ENCODE data around the gene ANKRD23. TPM values are rescaled to one million over a fixed set of nuclear protein-coding genes. Genes with fewer than 3 reads are reported as not detected.

ANKRD23 gene
- total and polyA plus RNA-seq, 2 of the 8 experiments (the other 6 are each of a cell fraction or from before 2014, with no cell fraction given), result 3.4 to 3.5 TPM

GRCh38 chr2:96877042-96877451, 33.2 kb upstream of the ANKRD23 start (continued):
- TF ChIP-seq, protein P1, sequence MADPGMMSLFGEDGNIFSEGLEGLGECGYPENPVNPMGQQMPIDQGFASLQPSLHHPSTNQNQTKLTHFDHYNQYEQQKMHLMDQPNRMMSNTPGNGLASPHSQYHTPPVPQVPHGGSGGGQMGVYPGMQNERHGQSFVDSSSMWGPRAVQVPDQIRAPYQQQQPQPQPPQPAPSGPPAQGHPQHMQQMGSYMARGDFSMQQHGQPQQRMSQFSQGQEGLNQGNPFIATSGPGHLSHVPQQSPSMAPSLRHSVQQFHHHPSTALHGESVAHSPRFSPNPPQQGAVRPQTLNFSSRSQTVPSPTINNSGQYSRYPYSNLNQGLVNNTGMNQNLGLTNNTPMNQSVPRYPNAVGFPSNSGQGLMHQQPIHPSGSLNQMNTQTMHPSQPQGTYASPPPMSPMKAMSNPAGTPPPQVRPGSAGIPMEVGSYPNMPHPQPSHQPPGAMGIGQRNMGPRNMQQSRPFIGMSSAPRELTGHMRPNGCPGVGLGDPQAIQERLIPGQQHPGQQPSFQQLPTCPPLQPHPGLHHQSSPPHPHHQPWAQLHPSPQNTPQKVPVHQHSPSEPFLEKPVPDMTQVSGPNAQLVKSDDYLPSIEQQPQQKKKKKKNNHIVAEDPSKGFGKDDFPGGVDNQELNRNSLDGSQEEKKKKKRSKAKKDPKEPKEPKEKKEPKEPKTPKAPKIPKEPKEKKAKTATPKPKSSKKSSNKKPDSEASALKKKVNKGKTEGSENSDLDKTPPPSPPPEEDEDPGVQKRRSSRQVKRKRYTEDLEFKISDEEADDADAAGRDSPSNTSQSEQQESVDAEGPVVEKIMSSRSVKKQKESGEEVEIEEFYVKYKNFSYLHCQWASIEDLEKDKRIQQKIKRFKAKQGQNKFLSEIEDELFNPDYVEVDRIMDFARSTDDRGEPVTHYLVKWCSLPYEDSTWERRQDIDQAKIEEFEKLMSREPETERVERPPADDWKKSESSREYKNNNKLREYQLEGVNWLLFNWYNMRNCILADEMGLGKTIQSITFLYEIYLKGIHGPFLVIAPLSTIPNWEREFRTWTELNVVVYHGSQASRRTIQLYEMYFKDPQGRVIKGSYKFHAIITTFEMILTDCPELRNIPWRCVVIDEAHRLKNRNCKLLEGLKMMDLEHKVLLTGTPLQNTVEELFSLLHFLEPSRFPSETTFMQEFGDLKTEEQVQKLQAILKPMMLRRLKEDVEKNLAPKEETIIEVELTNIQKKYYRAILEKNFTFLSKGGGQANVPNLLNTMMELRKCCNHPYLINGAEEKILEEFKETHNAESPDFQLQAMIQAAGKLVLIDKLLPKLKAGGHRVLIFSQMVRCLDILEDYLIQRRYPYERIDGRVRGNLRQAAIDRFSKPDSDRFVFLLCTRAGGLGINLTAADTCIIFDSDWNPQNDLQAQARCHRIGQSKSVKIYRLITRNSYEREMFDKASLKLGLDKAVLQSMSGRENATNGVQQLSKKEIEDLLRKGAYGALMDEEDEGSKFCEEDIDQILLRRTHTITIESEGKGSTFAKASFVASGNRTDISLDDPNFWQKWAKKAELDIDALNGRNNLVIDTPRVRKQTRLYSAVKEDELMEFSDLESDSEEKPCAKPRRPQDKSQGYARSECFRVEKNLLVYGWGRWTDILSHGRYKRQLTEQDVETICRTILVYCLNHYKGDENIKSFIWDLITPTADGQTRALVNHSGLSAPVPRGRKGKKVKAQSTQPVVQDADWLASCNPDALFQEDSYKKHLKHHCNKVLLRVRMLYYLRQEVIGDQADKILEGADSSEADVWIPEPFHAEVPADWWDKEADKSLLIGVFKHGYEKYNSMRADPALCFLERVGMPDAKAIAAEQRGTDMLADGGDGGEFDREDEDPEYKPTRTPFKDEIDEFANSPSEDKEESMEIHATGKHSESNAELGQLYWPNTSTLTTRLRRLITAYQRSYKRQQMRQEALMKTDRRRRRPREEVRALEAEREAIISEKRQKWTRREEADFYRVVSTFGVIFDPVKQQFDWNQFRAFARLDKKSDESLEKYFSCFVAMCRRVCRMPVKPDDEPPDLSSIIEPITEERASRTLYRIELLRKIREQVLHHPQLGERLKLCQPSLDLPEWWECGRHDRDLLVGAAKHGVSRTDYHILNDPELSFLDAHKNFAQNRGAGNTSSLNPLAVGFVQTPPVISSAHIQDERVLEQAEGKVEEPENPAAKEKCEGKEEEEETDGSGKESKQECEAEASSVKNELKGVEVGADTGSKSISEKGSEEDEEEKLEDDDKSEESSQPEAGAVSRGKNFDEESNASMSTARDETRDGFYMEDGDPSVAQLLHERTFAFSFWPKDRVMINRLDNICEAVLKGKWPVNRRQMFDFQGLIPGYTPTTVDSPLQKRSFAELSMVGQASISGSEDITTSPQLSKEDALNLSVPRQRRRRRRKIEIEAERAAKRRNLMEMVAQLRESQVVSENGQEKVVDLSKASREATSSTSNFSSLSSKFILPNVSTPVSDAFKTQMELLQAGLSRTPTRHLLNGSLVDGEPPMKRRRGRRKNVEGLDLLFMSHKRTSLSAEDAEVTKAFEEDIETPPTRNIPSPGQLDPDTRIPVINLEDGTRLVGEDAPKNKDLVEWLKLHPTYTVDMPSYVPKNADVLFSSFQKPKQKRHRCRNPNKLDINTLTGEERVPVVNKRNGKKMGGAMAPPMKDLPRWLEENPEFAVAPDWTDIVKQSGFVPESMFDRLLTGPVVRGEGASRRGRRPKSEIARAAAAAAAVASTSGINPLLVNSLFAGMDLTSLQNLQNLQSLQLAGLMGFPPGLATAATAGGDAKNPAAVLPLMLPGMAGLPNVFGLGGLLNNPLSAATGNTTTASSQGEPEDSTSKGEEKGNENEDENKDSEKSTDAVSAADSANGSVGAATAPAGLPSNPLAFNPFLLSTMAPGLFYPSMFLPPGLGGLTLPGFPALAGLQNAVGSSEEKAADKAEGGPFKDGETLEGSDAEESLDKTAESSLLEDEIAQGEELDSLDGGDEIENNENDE (IDR thresholded peaks at IDR 0.05; ENCODE audit: insufficient replicate concordance, low read length), result no peak
- TF ChIP-seq SIRT6 (IDR thresholded peaks at IDR 0.05; ENCODE audit: low read length), result no peak
- no peak for TF ChIP-seq EP300 (IDR thresholded peaks at IDR 0.05; ENCODE audit: borderline replicate concordance in 1 of 2, low read depth in 2 of 2, low read length in 2 of 2)
- TF ChIP-seq KDM5A (IDR thresholded peaks at IDR 0.05; ENCODE audit: low read length), result no peak
- TF ChIP-seq, protein P2, sequence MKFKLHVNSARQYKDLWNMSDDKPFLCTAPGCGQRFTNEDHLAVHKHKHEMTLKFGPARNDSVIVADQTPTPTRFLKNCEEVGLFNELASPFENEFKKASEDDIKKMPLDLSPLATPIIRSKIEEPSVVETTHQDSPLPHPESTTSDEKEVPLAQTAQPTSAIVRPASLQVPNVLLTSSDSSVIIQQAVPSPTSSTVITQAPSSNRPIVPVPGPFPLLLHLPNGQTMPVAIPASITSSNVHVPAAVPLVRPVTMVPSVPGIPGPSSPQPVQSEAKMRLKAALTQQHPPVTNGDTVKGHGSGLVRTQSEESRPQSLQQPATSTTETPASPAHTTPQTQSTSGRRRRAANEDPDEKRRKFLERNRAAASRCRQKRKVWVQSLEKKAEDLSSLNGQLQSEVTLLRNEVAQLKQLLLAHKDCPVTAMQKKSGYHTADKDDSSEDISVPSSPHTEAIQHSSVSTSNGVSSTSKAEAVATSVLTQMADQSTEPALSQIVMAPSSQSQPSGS (IDR thresholded peaks at IDR 0.05; ENCODE audit: low read length), result no peak
- no peak for TF ChIP-seq FOSL1 (IDR thresholded peaks at IDR 0.05; ENCODE audit: insufficient read depth, low read depth, low read length)
- no peak for TF ChIP-seq USF2 (IDR thresholded peaks at IDR 0.05; ENCODE audit: low read length)

All from H1 (cell line).